ENCODE measurements around the gene MRPL23. TPM values are rescaled to one million over a fixed set of nuclear protein-coding genes. Genes with fewer than 3 reads are reported as not detected.

Gene MRPL23
- total RNA-seq, 1 experiment from 2014 or later: 98.0 TPM

GRCh38 chr11:1975185-1975584 is 28.1 kb downstream of the MRPL23 start:
- no peaks in the 10 kb centered on the region for H3K4me1 Mint-ChIP-seq (ENCODE audit: insufficient read depth, unreplicated experiment)
- no peak for DNase-seq (ENCODE audit: unreplicated experiment)
- POLR2A ChIA-PET: no interaction called here
- no peaks in the 10 kb centered on the region for H3K36me3 Mint-ChIP-seq (ENCODE audit: insufficient read depth, unreplicated experiment)
- TF ChIP-seq, protein P1, sequence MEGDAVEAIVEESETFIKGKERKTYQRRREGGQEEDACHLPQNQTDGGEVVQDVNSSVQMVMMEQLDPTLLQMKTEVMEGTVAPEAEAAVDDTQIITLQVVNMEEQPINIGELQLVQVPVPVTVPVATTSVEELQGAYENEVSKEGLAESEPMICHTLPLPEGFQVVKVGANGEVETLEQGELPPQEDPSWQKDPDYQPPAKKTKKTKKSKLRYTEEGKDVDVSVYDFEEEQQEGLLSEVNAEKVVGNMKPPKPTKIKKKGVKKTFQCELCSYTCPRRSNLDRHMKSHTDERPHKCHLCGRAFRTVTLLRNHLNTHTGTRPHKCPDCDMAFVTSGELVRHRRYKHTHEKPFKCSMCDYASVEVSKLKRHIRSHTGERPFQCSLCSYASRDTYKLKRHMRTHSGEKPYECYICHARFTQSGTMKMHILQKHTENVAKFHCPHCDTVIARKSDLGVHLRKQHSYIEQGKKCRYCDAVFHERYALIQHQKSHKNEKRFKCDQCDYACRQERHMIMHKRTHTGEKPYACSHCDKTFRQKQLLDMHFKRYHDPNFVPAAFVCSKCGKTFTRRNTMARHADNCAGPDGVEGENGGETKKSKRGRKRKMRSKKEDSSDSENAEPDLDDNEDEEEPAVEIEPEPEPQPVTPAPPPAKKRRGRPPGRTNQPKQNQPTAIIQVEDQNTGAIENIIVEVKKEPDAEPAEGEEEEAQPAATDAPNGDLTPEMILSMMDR (IDR thresholded peaks at IDR 0.05; ENCODE audit: unreplicated experiment): no peak
- CTCF ChIA-PET: interaction anchor here (0.6 kb wide), 1 partner anchor 177 kb away, joined by 3 read pairs; no protein-coding TSS in a partner anchor
- no peak overlapping the region for H3K27ac Mint-ChIP-seq (ENCODE audit: low read depth, unreplicated experiment)
- no peaks in the 10 kb centered on the region for H3K27me3 Mint-ChIP-seq (ENCODE audit: insufficient read depth, unreplicated experiment)
- intact Hi-C loops (cut with micrococcal nuclease): no loop called here
- H3K4me3 Mint-ChIP-seq (ENCODE audit: unreplicated experiment): no peak overlapping the region
- H3K9me3 Mint-ChIP-seq (ENCODE audit: unreplicated experiment): no peaks in the 10 kb centered on the region
- no TSS peak for BruUV-seq (replicated peaks)

DNA sequence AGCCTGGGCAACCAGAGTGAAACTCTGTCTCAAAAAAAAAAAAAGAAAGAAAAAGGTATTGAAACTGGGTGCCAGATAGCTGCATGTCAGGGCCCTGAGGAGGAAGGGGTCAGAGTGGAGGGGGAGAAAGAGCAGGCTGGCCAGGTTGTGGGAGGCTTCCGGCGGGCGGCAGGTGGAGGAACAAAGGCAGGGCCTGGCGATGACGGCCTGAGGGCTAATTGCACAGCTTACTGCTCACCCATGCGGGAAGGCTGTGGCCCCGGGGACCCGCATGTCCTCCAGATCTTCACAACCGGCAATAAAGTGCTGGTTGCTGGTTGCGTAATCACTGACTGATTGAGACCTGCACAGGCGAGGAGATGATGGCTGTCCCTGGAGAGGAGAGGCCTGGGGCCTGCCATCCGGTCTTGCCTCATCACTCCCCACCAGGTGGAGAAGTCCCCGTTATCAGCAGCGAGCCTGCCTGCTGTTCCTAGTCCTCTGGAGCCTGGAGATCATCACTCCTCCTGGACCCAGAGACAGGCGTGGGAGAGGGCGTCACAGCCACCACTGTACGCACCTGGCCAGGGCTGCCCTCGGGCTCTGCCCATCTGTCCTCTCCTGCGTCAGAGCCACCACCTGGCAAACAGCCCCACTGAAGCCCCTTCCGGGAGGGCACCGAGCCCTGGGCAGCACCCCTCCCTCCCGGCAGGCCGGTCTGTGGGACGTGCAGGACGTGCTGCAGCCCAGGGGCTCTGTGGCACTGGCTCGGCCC is 31.8 kb downstream of the MRPL23 start:
- intact Hi-C loops (cut with micrococcal nuclease): no loop called here
- no TSS peak for BruUV-seq (replicated peaks)
- Mint-ChIP-seq H3K4me1 (ENCODE audit: insufficient read depth, unreplicated experiment) (no peaks in the 10 kb centered on the region), H3K27me3 (ENCODE audit: insufficient read depth, unreplicated experiment) (no peaks in the 10 kb centered on the region), H3K36me3 (ENCODE audit: insufficient read depth, unreplicated experiment) (no peaks in the 10 kb centered on the region), H3K27ac (ENCODE audit: low read depth, unreplicated experiment) (no peak overlapping the region), H3K9me3 (ENCODE audit: unreplicated experiment) (no peaks in the 10 kb centered on the region), H3K4me3 (ENCODE audit: unreplicated experiment) (no peak overlapping the region)
- CTCF ChIA-PET: interaction anchor here (0.6 to 1.5 kb wide), 6 partner anchors 10 to 1067 kb away, joined by 3 to 4 read pairs (median 3); no protein-coding TSS in a partner anchor
- no peak for DNase-seq (ENCODE audit: unreplicated experiment)
- TF ChIP-seq, protein P1 (IDR thresholded peaks at IDR 0.05; ENCODE audit: unreplicated experiment): no peak
- POLR2A ChIA-PET: interaction anchor here (0.6 kb wide), 1 partner anchor 49 kb away, joined by 3 read pairs; no protein-coding TSS in a partner anchor

DNA sequence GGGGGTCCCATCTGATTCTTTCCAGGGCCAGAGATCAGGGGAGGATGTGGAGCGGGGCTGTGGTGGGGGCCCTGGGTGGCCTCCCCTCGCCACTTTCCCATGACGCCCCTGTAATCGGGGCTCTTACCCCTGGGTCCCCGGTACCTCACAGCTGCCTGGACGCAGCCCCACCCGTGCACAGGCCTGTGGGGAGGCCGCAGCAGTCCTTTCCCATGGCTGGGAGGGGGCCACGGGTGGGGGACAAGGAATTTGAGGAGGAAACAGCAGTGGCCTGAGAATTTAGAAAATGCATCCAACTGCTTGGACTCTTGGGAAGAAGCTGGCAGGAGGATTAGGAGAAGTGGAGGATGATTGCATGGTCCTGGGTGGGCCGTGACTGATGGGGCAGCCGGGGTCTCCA is 32.5 kb downstream of the MRPL23 start:
- Mint-ChIP-seq H3K36me3 (ENCODE audit: insufficient read depth, unreplicated experiment) (no peaks in the 10 kb centered on the region), H3K27ac (ENCODE audit: low read depth, unreplicated experiment) (no peak overlapping the region), H3K9me3 (ENCODE audit: unreplicated experiment) (no peaks in the 10 kb centered on the region), H3K4me1 (ENCODE audit: insufficient read depth, unreplicated experiment) (no peaks in the 10 kb centered on the region), H3K27me3 (ENCODE audit: insufficient read depth, unreplicated experiment) (no peaks in the 10 kb centered on the region), H3K4me3 (ENCODE audit: unreplicated experiment) (no peak overlapping the region)
- POLR2A ChIA-PET: no interaction called here
- DNase-seq (ENCODE audit: unreplicated experiment): no peak
- TF ChIP-seq, protein P1 (IDR thresholded peaks at IDR 0.05; ENCODE audit: unreplicated experiment): no peak
- BruUV-seq (replicated peaks): no TSS peak
- intact Hi-C loops (cut with micrococcal nuclease): no loop called here
- CTCF ChIA-PET: interaction anchor here (0.6 to 1.5 kb wide), 3 partner anchors 98 to 778 kb away, joined by 3 read pairs; no protein-coding TSS in a partner anchor

- H3K27ac Mint-ChIP-seq (ENCODE audit: low read depth, unreplicated experiment): no peak overlapping the region
- no peaks in the 10 kb centered on the region for H3K27me3 Mint-ChIP-seq (ENCODE audit: insufficient read depth, unreplicated experiment)
- H3K9me3 Mint-ChIP-seq (ENCODE audit: unreplicated experiment): no peaks in the 10 kb centered on the region
- POLR2A ChIA-PET: no interaction called here
- TF ChIP-seq, protein P1 (IDR thresholded peaks at IDR 0.05; ENCODE audit: unreplicated experiment): no peak
- intact Hi-C loops (cut with micrococcal nuclease): no loop called here
- no peaks in the 10 kb centered on the region for H3K36me3 Mint-ChIP-seq (ENCODE audit: insufficient read depth, unreplicated experiment)
- no peak overlapping the region for H3K4me3 Mint-ChIP-seq (ENCODE audit: unreplicated experiment)
- CTCF ChIA-PET: interaction anchor here (1.6 kb wide), 1 partner anchor 289 kb away, joined by 6 read pairs; no protein-coding TSS in a partner anchor
- no peaks in the 10 kb centered on the region for H3K4me1 Mint-ChIP-seq (ENCODE audit: insufficient read depth, unreplicated experiment)
- BruUV-seq (replicated peaks): no TSS peak
- DNase-seq (ENCODE audit: unreplicated experiment): no peak
Measured at GRCh38 chr11:1982873-1983600, 35.9 kb downstream of the MRPL23 start.
